Measurements from ENCODE around the gene RBFA. TPM values are rescaled to one million over a fixed set of nuclear protein-coding genes. Genes with fewer than 3 reads are reported as not detected.

The RBFA gene
- total RNA-seq, 1 experiment from 2014 or later, result 25.1 TPM

- H3K9me2 ChIP-seq (ENCODE audit: insufficient read depth), result no peaks in the 10 kb centered on the region
- H3K4me2 ChIP-seq, result no peak overlapping the region
- no peak for DNase-seq
- no peak overlapping the region for H3K27ac ChIP-seq
- intact Hi-C loops (cut with micrococcal nuclease; ENCODE audit: unreplicated experiment), result no loop called here
- no peaks in the 10 kb centered on the region for H4K20me1 ChIP-seq (ENCODE audit: insufficient read depth)
- TF ChIP-seq EZH2 (IDR thresholded peaks at IDR 0.05; ENCODE audit: low read depth), result no peak
- TF ChIP-seq CTCF (conservative IDR thresholded peaks at IDR 0.05), result no peak
- no peaks in the 10 kb centered on the region for H3K9me3 ChIP-seq (ENCODE audit: insufficient read depth, low read depth)
- no peaks in the 10 kb centered on the region for H3K79me2 ChIP-seq (ENCODE audit: low read depth)
- H3K4me1 ChIP-seq (replicated peaks; ENCODE audit: insufficient read depth), result no peaks in the 10 kb centered on the region
- no peak overlapping the region for H2AFZ ChIP-seq
- 0 out of 2 replicates have a peak, but pooled peaks cover 1% of the 10 kb centered on the region for H3K27me3 ChIP-seq (ENCODE audit: insufficient read depth, low read depth)
- no peaks in the 10 kb centered on the region for H3K36me3 ChIP-seq (ENCODE audit: low read depth)
- H3F3A ChIP-seq (ENCODE audit: insufficient read depth, low read depth), result no peaks in the 10 kb centered on the region
- ChIA-PET POLR2A (ENCODE audit: unreplicated experiment) (interaction anchor here (0.5 kb wide), 1 partner anchor 179 kb away, joined by 4 read pairs; the partner anchor contains the start of gene PARD6G), CTCF (no interaction called here)
- no peak overlapping the region for H3K4me3 ChIP-seq
- BruUV-seq (replicated peaks), result no TSS peak
These were observed 34.5 kb downstream of the RBFA start for GRCh38 chr18:80068571-80069272.

GRCh38 chr18:80070825-80071224, 36.6 kb downstream of the RBFA start:
- no peak overlapping the region for H3K4me3 ChIP-seq
- no TSS peak for BruUV-seq (replicated peaks)

GRCh38 chr18:80074183-80074582, 39.9 kb downstream of the RBFA start:
- Histone ChIP-seq H4K20me1 (ENCODE audit: insufficient read depth) (no peaks in the 10 kb centered on the region), H3K27me3 (ENCODE audit: insufficient read depth, low read depth) (peaks cover 37% of the 10 kb centered on the region), H3K79me2 (ENCODE audit: low read depth) (no peaks in the 10 kb centered on the region), H3K9me2 (ENCODE audit: insufficient read depth) (no peaks in the 10 kb centered on the region), H2AFZ (no peak overlapping the region), H3K36me3 (ENCODE audit: low read depth) (no peaks in the 10 kb centered on the region), H3K9me3 (ENCODE audit: insufficient read depth, low read depth) (no peaks in the 10 kb centered on the region), H3K4me2 (no peak overlapping the region), H3K27ac (no peak overlapping the region), H3K4me1 (replicated peaks; ENCODE audit: insufficient read depth) (no peaks in the 10 kb centered on the region), H3K4me3 (no peak overlapping the region), H3F3A (ENCODE audit: insufficient read depth, low read depth) (no peaks in the 10 kb centered on the region)
- no TSS peak for BruUV-seq (replicated peaks)
- ChIA-PET POLR2A (ENCODE audit: unreplicated experiment) (no interaction called here), CTCF (no interaction called here)
- TF ChIP-seq EZH2 (IDR thresholded peaks at IDR 0.05; ENCODE audit: low read depth) (no peak), CTCF (conservative IDR thresholded peaks at IDR 0.05) (no peak)
- intact Hi-C loops (cut with micrococcal nuclease; ENCODE audit: unreplicated experiment), result no loop called here
- no peak for DNase-seq

More at GRCh38 chr18:80070825-80071224, 36.6 kb downstream of the RBFA start:
- no peak overlapping the region for H3K4me2 ChIP-seq
- peaks cover 11% of the 10 kb centered on the region for H3K27me3 ChIP-seq (ENCODE audit: insufficient read depth, low read depth)
- no peak overlapping the region for H2AFZ ChIP-seq
- ChIA-PET POLR2A (ENCODE audit: unreplicated experiment) (no interaction called here), CTCF (no interaction called here)
- TF ChIP-seq EZH2 (IDR thresholded peaks at IDR 0.05; ENCODE audit: low read depth), result no peak
- no peak for TF ChIP-seq CTCF (conservative IDR thresholded peaks at IDR 0.05)
- DNase-seq, result no peak
- no peaks in the 10 kb centered on the region for H4K20me1 ChIP-seq (ENCODE audit: insufficient read depth)
- H3K4me1 ChIP-seq (replicated peaks; ENCODE audit: insufficient read depth), result no peaks in the 10 kb centered on the region
- no peaks in the 10 kb centered on the region for H3K9me3 ChIP-seq (ENCODE audit: insufficient read depth, low read depth)
- intact Hi-C loops (cut with micrococcal nuclease; ENCODE audit: unreplicated experiment), result no loop called here
- H3K36me3 ChIP-seq (ENCODE audit: low read depth), result no peaks in the 10 kb centered on the region
- no peaks in the 10 kb centered on the region for H3F3A ChIP-seq (ENCODE audit: insufficient read depth, low read depth)
- H3K79me2 ChIP-seq (ENCODE audit: low read depth), result no peaks in the 10 kb centered on the region
- H3K27ac ChIP-seq, result no peak overlapping the region
- H3K9me2 ChIP-seq (ENCODE audit: insufficient read depth), result no peaks in the 10 kb centered on the region
